HepG2 (cell line): Measurements from ENCODE around the gene ZBTB21. TPM values are rescaled to one million over a fixed set of nuclear protein-coding genes. Genes with fewer than 3 reads are reported as not detected.

Experiments used
- ATAC-seq: fragments of 200-7000 bp; cut with Tn5 transposase; 3 replicates; pipeline ENCODE4 v1.9.1; 2020; ENCODE audit warnings: mild to moderate bottlenecking, moderate library complexity
- BruUV-seq: library from RNA; stranded (reverse); fragments of 400-500 nt; replicated peaks from 2 replicates; lab custom pipeline; 2021; lab: Mats Ljungman, UMichigan
- CTCF ChIA-PET: fragments of 300-600 bp; formaldehyde crosslinking; extraction: SDS; loops from one replicate; lab custom pipeline; 2021; ENCODE audit warnings: low total read pairs, inconsistent platforms, low intra/inter-chr PET ratio; lab: Yijun Ruan, JAX
- POLR2A ChIA-PET: fragments of 350-600 bp; sonication (Branson Sonifier 250); formaldehyde crosslinking; loops from one replicate; lab custom pipeline; 2020; ENCODE audit warnings: antibody characterized with exemption, inconsistent platforms; lab: Yijun Ruan, JAX
- DNase-seq: peaks from one replicate; pipeline ENCODE4 v3.0.0-alpha.2; 2015; ENCODE audit warnings: low spot score
- FAIRE-seq: peaks from 3 replicates; lab custom pipeline; 2011; peaks lifted over from hg19 to GRCh38; lab: Jason Lieb, UNC
- H2AFZ ChIP-seq: one replicate; pipeline ENCODE4 v1.6.1; 2011; ENCODE audit warnings: low read length, inconsistent platforms
- H3K27ac ChIP-seq: fragments of 300-600 bp; 3 replicates; pipeline ENCODE4 v1.8.0; 2011; ENCODE audit warnings: mixed run types, mild to moderate bottlenecking, mixed read lengths, low read length, inconsistent platforms; ENCODE audit not compliant: insufficient read depth; ENCODE audit errors: extremely low read length
- H3K27me3 ChIP-seq, 2 experiments: fragments of 200-600 bp in 1 of 2; 2 replicates in 1 of 2; 3 replicates in 1 of 2; pipeline versions ENCODE4 v1.6.0 to v1.8.0; 2011; ENCODE audit warnings: low read length in 2 of 2, mild to moderate bottlenecking in 2 of 2, moderate library complexity in 2 of 2, inconsistent platforms in 1 of 2; ENCODE audit not compliant: insufficient read depth in 2 of 2, control insufficient read depth in 1 of 2
- H3K36me3 ChIP-seq, 2 experiments: fragments of 200-600 bp in 1 of 2; replicated peaks in 1 of 2; 2 replicates in 1 of 2; 3 replicates in 1 of 2; pipeline versions ENCODE4 v1.5.1 to v1.8.0; 2011; ENCODE audit warnings: low read length in 2 of 2, inconsistent platforms in 1 of 2; ENCODE audit not compliant: insufficient read depth in 2 of 2, control insufficient read depth in 1 of 2
- H3K4me1 ChIP-seq: 2 replicates; pipeline ENCODE4 v1.5.1; 2012; ENCODE audit warnings: low read length, inconsistent platforms; ENCODE audit not compliant: insufficient read depth
- H3K4me2 ChIP-seq: 2 replicates; pipeline ENCODE4 v1.6.0; 2011; ENCODE audit warnings: low read depth, low read length, inconsistent platforms
- H3K4me3 ChIP-seq, 3 experiments: fragments of 200-600 bp in 1 of 3; sonication (generic), shearing (Covaris generic) in 1 of 3; replicated peaks in 1 of 3; 2 replicates each; pipeline ENCODE4 v1.5.1; 2011 to 2016; ENCODE audit warnings: low read length in 3 of 3, inconsistent platforms in 2 of 3, low read depth in 2 of 3, mild to moderate bottlenecking in 2 of 3, control low read depth in 1 of 3, mixed read lengths in 1 of 3; ENCODE audit not compliant: insufficient read depth in 1 of 3
- H3K79me2 ChIP-seq: one replicate; pipeline ENCODE4 v1.6.1; 2011; ENCODE audit warnings: low read length, inconsistent platforms; ENCODE audit not compliant: insufficient read depth
- H3K9ac ChIP-seq: 2 replicates; pipeline ENCODE4 v1.6.0; 2011; ENCODE audit warnings: mild to moderate bottlenecking, low read depth, low read length, inconsistent platforms; ENCODE audit not compliant: insufficient read depth
- H3K9me3 ChIP-seq: 2 replicates; pipeline ENCODE4 v1.5.1; 2012; ENCODE audit warnings: mild to moderate bottlenecking, low read length
- H4K20me1 ChIP-seq: 2 replicates; pipeline ENCODE4 v1.6.0; 2011; ENCODE audit warnings: inconsistent platforms, mild to moderate bottlenecking, low read length, moderate library complexity; ENCODE audit not compliant: insufficient read depth
- CREB1 ChIP-seq, 2 experiments: fragments of 450-650 bp in 1 of 2; IDR thresholded peaks; 2 replicates each; pipeline ENCODE4 v1.6.1; 2016 to 2017; ENCODE audit warnings: control low read depth in 1 of 2, mild to moderate bottlenecking in 1 of 2, missing compliant biosample characterization in 1 of 2, missing genetic modification characterization in 1 of 2
- GABPB1 ChIP-seq: IDR thresholded peaks from 2 replicates; pipeline ENCODE4 v1.6.1; 2016; ENCODE audit warnings: mild to moderate bottlenecking, missing genetic modification reagents, moderate library complexity, missing compliant biosample characterization
- MEIS2 ChIP-seq: sonication (generic); formaldehyde crosslinking; IDR thresholded peaks from 2 replicates; pipeline ENCODE4 v1.9.0; 2021; ENCODE audit warnings: mild to moderate bottlenecking, missing genetic modification reagents
- NR2F2 ChIP-seq: IDR thresholded peaks from 2 replicates; pipeline ENCODE4 v1.6.1; 2012; ENCODE audit warnings: low read depth, inconsistent platforms, borderline replicate concordance
- PHB2 ChIP-seq: fragments of 450-650 bp; IDR thresholded peaks from 2 replicates; pipeline ENCODE4 v1.6.1; 2018; ENCODE audit not compliant: partially characterized antibody
- RNF2 ChIP-seq: fragments of 450-650 bp; conservative IDR thresholded peaks from 2 replicates; pipeline ENCODE4 v1.6.1; 2016; ENCODE audit warnings: low read depth
- SRSF9 ChIP-seq: fragments of 200-400 bp; formaldehyde crosslinking; IDR thresholded peaks from 2 replicates; pipeline ENCODE4 v1.6.1; 2018; ENCODE audit warnings: borderline replicate concordance, mild to moderate bottlenecking, low read depth, low read length; ENCODE audit not compliant: insufficient read depth, poor library complexity, severe bottlenecking
- ZNF24 ChIP-seq: fragments of 450-650 bp; IDR thresholded peaks from 2 replicates; pipeline ENCODE4 v1.6.1; 2017; ENCODE audit warnings: antibody characterized with exemption, mild to moderate bottlenecking
- ZNF253 ChIP-seq: sonication (generic); formaldehyde crosslinking; IDR thresholded peaks from 2 replicates; pipeline ENCODE4 v1.8.0; 2022; ENCODE audit warnings: mild to moderate bottlenecking, missing genetic modification reagents, borderline replicate concordance
- WGBS: methylation state at CpG from one replicate; pipeline ENCODE4 v1.1.6; 2017; ENCODE audit warnings: low lambda C conversion rate; 5-methylcytosine and 5-hydroxymethylcytosine counted together
- in situ Hi-C: cut with HindIII; loops from 2 replicates; pipeline ENCODE4 v1.10.0; 2017; ENCODE audit warnings: low pct_unique_long_range_greater_than_20kb; ENCODE audit not compliant: extremely low pct_ligation_motif_present
- intact Hi-C: fragments of 100-400 bp; cut with micrococcal nuclease; formaldehyde crosslinking; loops from one replicate; pipeline ENCODE4 v1.10.0; 2022; ENCODE audit not compliant: unreplicated experiment
- polyA plus RNA-seq, 8 experiments: library from polyadenylated mRNA; depleted of rRNA in 3 of 8; stranded (reverse) in 7 of 8; unstranded in 1 of 8; fragments of >200 nt; fragmentation: Illumina TruSeq in 4 of 8; extraction: Trizol in 4 of 8; gene quantifications; 2 replicates each; pipeline versions ENCODE4 v1.2.1 to v1.2.3, GENCODE V29; 2011 to 2016; ENCODE audit warnings: low read depth in 4 of 8, missing spikeins in 1 of 8, mixed read lengths in 1 of 8; ENCODE audit not compliant: insufficient read depth in 1 of 8
- total RNA-seq, 5 experiments: library from RNA; depleted of rRNA; stranded (reverse); fragments of >200 nt; fragmentation: Illumina TruSeq; extraction: Trizol; gene quantifications; 2 replicates each; pipeline ENCODE4 v1.2.3, GENCODE V29; 2016; ENCODE audit warnings: low read depth in 1 of 5
- TF ChIP-seq, protein P1 (sequence below): sonication (generic); formaldehyde crosslinking; IDR thresholded peaks from 2 replicates; pipeline ENCODE4 v1.8.1; 2023; ENCODE audit warnings: mild to moderate bottlenecking, missing genetic modification reagents
- TF ChIP-seq, protein P2 (sequence below): sonication (generic); formaldehyde crosslinking; IDR thresholded peaks from 2 replicates; pipeline ENCODE4 v1.5.1; 2020; ENCODE audit warnings: mild to moderate bottlenecking, missing genetic modification reagents
- TF ChIP-seq, protein P3 (sequence below): sonication (generic); formaldehyde crosslinking; IDR thresholded peaks from 2 replicates; pipeline ENCODE4 v1.8.1; 2022; ENCODE audit warnings: low read depth, mild to moderate bottlenecking, missing genetic modification reagents
- TF ChIP-seq, protein P4 (sequence below): sonication (generic); formaldehyde crosslinking; IDR thresholded peaks from 2 replicates; pipeline ENCODE4 v1.4.0; 2020; ENCODE audit warnings: missing genetic modification reagents

ZBTB21 gene
- total and polyA plus RNA-seq, 2 of the 13 experiments (the other 11 are each of a cell fraction or from before 2014, with no cell fraction given), result 4.5 to 6.1 TPM

DNA sequence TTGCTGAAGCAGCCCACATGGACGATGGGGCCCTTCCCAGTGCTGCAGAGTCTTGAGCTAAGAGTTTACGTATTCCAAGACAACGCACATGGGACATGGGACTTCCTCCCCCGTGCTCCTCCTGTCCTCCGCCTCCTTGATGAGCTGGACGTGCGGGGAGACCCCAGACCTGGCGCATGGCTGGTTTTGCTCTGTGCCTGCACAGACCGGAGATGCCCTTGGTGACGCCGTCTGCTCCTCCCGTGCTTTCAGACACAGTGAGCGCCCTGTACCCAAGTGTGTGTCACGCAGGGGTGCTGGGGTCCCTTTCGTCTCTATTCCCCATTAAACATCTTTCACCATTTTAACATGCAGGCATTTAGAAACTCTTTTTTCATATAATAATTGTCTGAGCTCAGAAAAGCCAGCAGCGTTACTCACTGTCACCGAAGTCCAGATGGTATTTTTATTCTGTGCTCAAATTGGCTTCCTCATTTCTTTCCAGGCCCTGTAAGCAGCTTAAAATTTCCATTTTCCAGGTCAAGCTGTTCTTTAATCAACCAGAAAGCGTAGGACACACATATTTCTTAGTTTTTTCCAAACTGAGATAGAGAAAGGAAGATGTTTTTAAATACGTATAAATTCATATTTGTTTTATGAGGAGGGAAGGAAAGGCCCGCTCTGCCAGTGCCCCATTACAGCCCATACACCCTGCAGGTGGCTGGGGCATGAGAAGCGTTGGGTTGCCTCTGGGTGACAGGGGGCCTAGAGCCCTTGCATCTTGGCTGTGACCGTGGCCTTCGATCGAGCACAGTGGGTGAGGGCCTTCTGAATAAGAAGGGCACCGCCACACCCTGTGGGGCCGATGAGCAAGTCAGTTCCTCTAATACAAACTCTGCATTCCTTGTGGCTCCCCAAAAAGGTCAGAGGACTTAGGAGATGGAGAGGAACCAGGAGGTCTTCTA, 17.9 kb upstream of the ZBTB21 start:
- no peak overlapping the region for H3K4me3 ChIP-seq
- in situ Hi-C loops, result no loop called here
- H3K79me2 ChIP-seq, result no peaks in the 10 kb centered on the region
- H2AFZ ChIP-seq, result no peak overlapping the region
- DNase-seq, result no peak
- TF ChIP-seq MEIS2 (CRISPR knock-in tag) (no peak), SRSF9 (no peak), ZNF24 (no peak), PHB2 (no peak), ZNF253 (no peak), GABPB1 (no peak), RNF2 (no peak), NR2F2 (no peak), CREB1 (IDR thresholded peaks at IDR 0.05) (no peak), CREB1 (CRISPR knock-in tag; IDR thresholded peaks at IDR 0.05) (no peak)
- TF ChIP-seq, protein P1, sequence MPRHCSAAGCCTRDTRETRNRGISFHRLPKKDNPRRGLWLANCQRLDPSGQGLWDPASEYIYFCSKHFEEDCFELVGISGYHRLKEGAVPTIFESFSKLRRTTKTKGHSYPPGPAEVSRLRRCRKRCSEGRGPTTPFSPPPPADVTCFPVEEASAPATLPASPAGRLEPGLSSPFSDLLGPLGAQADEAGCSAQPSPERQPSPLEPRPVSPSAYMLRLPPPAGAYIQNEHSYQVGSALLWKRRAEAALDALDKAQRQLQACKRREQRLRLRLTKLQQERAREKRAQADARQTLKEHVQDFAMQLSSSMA, result no peak
- TF ChIP-seq, protein P2, sequence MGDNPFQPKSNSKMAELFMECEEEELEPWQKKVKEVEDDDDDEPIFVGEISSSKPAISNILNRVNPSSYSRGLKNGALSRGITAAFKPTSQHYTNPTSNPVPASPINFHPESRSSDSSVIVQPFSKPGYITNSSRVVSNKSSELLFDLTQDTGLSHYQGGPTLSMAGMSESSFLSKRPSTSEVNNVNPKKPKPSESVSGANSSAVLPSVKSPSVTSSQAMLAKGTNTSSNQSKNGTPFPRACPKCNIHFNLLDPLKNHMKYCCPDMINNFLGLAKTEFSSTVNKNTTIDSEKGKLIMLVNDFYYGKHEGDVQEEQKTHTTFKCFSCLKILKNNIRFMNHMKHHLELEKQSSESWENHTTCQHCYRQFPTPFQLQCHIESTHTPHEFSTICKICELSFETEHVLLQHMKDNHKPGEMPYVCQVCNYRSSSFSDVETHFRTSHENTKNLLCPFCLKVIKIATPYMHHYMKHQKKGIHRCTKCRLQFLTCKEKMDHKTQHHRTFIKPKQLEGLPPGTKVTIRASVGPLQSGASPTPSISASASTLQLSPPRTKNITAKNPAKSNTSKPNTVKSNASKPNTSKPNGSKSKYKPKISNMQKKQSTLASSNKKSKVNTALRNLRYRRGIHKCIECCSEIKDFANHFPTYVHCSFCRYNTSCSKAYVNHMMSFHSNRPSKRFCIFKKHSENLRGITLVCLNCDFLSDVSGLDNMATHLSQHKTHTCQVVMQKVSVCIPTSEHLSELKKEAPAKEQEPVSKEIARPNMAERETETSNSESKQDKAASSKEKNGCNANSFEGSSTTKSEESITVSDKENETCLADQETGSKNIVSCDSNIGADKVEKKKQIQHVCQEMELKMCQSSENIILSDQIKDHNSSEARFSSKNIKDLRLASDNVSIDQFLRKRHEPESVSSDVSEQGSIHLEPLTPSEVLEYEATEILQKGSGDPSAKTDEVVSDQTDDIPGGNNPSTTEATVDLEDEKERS (CRISPR knock-in tag), result no peak
- TF ChIP-seq, protein P3, sequence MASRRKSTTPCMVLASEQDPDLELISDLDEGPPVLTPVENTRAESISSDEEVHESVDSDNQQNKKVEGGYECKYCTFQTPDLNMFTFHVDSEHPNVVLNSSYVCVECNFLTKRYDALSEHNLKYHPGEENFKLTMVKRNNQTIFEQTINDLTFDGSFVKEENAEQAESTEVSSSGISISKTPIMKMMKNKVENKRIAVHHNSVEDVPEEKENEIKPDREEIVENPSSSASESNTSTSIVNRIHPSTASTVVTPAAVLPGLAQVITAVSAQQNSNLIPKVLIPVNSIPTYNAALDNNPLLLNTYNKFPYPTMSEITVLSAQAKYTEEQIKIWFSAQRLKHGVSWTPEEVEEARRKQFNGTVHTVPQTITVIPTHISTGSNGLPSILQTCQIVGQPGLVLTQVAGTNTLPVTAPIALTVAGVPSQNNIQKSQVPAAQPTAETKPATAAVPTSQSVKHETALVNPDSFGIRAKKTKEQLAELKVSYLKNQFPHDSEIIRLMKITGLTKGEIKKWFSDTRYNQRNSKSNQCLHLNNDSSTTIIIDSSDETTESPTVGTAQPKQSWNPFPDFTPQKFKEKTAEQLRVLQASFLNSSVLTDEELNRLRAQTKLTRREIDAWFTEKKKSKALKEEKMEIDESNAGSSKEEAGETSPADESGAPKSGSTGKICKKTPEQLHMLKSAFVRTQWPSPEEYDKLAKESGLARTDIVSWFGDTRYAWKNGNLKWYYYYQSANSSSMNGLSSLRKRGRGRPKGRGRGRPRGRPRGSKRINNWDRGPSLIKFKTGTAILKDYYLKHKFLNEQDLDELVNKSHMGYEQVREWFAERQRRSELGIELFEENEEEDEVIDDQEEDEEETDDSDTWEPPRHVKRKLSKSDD (CRISPR knock-in tag), result no peak
- TF ChIP-seq, protein P4, sequence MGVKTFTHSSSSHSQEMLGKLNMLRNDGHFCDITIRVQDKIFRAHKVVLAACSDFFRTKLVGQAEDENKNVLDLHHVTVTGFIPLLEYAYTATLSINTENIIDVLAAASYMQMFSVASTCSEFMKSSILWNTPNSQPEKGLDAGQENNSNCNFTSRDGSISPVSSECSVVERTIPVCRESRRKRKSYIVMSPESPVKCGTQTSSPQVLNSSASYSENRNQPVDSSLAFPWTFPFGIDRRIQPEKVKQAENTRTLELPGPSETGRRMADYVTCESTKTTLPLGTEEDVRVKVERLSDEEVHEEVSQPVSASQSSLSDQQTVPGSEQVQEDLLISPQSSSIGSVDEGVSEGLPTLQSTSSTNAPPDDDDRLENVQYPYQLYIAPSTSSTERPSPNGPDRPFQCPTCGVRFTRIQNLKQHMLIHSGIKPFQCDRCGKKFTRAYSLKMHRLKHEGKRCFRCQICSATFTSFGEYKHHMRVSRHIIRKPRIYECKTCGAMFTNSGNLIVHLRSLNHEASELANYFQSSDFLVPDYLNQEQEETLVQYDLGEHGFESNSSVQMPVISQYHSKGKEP, result no peak
- TF ChIP-seq, all 625 proteins: peak for 0
- POLR2A ChIA-PET, result no interaction called here
- H3K9ac ChIP-seq, result no peak overlapping the region
- peaks cover 6 to 44% of the 10 kb centered on the region in 2 experiments for H3K27me3 ChIP-seq
- WGBS, result 68% methylated on average over 12 of the region's 26 CpGs
- ATAC-seq (no peak), FAIRE-seq (no peak)
- H4K20me1 ChIP-seq, result no peaks in the 10 kb centered on the region
- H3K4me2 ChIP-seq, result no peak overlapping the region
- H3K27ac ChIP-seq, result no peak overlapping the region
- intact Hi-C loops, result no loop called here
- H3K9me3 ChIP-seq, result no peaks in the 10 kb centered on the region
- H3K36me3 ChIP-seq, result no peaks in the 10 kb centered on the region
- no TSS peak for BruUV-seq
- CTCF ChIA-PET, result no interaction called here
- no peaks in the 10 kb centered on the region for H3K4me1 ChIP-seq
